Mesothelial cell of epicardium (in vitro differentiated cells): ENCODE data around the gene CCND1. TPM values are rescaled to one million over a fixed set of nuclear protein-coding genes. Genes with fewer than 3 reads are reported as not detected.

Experiments used
- DNase-seq, 2 experiments: peaks; one replicate each; pipeline ENCODE4 v3.0.0; 2021; ENCODE audit warnings: low spot score in 2 of 2; ENCODE audit not compliant: unreplicated experiment in 2 of 2
- H3K27ac Mint-ChIP-seq: 2 replicates; pipeline ENCODE4 v1.8.0; 2021; ENCODE audit warnings: mixed read lengths
- H3K27me3 Mint-ChIP-seq: 2 replicates; pipeline ENCODE4 v1.8.0; 2021; ENCODE audit warnings: low read depth, mixed read lengths
- H3K36me3 Mint-ChIP-seq: 2 replicates; pipeline ENCODE4 v1.8.0; 2021; ENCODE audit warnings: mixed read lengths
- H3K4me1 Mint-ChIP-seq: 2 replicates; pipeline ENCODE4 v1.8.0; 2021; ENCODE audit warnings: mixed read lengths
- H3K4me3 Mint-ChIP-seq: 2 replicates; pipeline ENCODE4 v1.8.0; 2021; ENCODE audit warnings: mild to moderate bottlenecking, moderate library complexity, mixed read lengths
- H3K9me3 Mint-ChIP-seq: 2 replicates; pipeline ENCODE4 v1.8.0; 2021; ENCODE audit warnings: mixed read lengths
- total RNA-seq: library from RNA; stranded (reverse); gene quantifications from 3 replicates; pipeline ENCODE4 v1.2.1, GENCODE V29; 2021
- TF ChIP-seq, protein P1 (sequence below): fragments of 200-600 bp; sonication (generic); IDR thresholded peaks from one replicate; pipeline ENCODE4 v1.5.0; 2021; ENCODE audit warnings: antibody characterized with exemption; ENCODE audit not compliant: unreplicated experiment

Gene CCND1
- total RNA-seq, 1 donor from 2014 or later: 224 TPM

- Mint-ChIP-seq H3K4me3 (no peak overlapping the region), H3K36me3 (no peaks in the 10 kb centered on the region), H3K9me3 (peaks cover 12% of the 10 kb centered on the region), H3K27me3 (no peaks in the 10 kb centered on the region), H3K4me1 (peaks cover 7% of the 10 kb centered on the region), H3K27ac (no peak overlapping the region)
- no peak for DNase-seq
- TF ChIP-seq, protein P1, sequence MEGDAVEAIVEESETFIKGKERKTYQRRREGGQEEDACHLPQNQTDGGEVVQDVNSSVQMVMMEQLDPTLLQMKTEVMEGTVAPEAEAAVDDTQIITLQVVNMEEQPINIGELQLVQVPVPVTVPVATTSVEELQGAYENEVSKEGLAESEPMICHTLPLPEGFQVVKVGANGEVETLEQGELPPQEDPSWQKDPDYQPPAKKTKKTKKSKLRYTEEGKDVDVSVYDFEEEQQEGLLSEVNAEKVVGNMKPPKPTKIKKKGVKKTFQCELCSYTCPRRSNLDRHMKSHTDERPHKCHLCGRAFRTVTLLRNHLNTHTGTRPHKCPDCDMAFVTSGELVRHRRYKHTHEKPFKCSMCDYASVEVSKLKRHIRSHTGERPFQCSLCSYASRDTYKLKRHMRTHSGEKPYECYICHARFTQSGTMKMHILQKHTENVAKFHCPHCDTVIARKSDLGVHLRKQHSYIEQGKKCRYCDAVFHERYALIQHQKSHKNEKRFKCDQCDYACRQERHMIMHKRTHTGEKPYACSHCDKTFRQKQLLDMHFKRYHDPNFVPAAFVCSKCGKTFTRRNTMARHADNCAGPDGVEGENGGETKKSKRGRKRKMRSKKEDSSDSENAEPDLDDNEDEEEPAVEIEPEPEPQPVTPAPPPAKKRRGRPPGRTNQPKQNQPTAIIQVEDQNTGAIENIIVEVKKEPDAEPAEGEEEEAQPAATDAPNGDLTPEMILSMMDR: no peak
These were observed 10.5 kb upstream of the CCND1 start for GRCh38 chr11:69630424-69630823.

DNA sequence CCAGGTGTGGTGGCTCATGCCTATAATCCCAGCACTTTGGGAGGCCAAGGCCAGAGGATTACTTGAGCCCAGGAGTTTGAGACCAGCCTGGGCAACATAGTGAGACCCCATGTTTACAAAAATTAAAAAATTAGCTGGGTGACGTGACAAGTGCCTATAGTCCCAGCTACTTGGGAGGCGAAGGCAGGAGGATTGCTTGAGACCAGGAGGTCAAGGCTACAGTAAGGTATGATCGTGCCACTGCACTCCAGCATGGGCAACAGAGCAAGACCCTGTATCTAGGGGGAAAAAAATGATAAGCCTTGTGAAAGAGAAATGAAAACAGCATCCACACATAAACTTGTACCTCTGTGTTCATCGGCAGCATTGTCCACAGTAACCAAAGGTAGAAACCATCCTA, 8.1 kb upstream of the CCND1 start:
- no peak for DNase-seq
- no peak overlapping the region for H3K27ac Mint-ChIP-seq
- H3K36me3 Mint-ChIP-seq: no peaks in the 10 kb centered on the region
- TF ChIP-seq, protein P1: no peak
- H3K9me3 Mint-ChIP-seq: peaks cover 12% of the 10 kb centered on the region
- peaks cover 26% of the 10 kb centered on the region for H3K4me1 Mint-ChIP-seq
- peaks cover 8% of the 10 kb centered on the region for H3K27me3 Mint-ChIP-seq
- no peak overlapping the region for H3K4me3 Mint-ChIP-seq

GRCh38 chr11:69634069-69634468, 6.9 kb upstream of the CCND1 start:
- Mint-ChIP-seq H3K4me3 (no peak overlapping the region), H3K36me3 (no peaks in the 10 kb centered on the region), H3K4me1 (peaks cover 30% of the 10 kb centered on the region), H3K9me3 (peaks cover 10% of the 10 kb centered on the region), H3K27me3 (peaks cover 8% of the 10 kb centered on the region), H3K27ac (no peak overlapping the region)
- TF ChIP-seq, protein P1: no peak
- DNase-seq: no peak

DNA sequence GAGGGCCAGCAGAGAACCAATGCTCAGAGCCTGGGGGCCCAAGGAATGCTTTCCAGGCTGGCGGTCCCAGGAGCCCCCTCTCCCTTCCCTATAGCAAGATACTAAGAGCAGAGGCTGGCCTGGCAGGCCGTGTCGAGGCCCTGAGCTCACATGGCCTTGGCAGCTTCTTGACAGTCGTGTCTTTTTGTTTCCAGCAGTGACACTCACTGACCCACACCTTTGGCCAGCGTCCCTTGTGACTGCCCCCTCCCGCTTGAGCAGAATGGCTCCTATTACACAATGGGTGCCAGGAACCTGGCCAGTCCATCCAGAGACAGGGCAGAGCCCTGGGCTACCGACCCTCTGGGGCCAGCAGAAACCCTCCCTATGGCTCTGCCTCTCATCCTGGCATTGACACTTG, 6.4 kb upstream of the CCND1 start:
- Mint-ChIP-seq H3K27ac (peak overlapping the region; percentile 21), H3K9me3 (peaks cover 5% of the 10 kb centered on the region), H3K27me3 (peaks cover 9% of the 10 kb centered on the region), H3K4me3 (no peak overlapping the region), H3K36me3 (no peaks in the 10 kb centered on the region), H3K4me1 (peaks cover 31% of the 10 kb centered on the region)
- DNase-seq: no peak
- TF ChIP-seq, protein P1: no peak

DNA sequence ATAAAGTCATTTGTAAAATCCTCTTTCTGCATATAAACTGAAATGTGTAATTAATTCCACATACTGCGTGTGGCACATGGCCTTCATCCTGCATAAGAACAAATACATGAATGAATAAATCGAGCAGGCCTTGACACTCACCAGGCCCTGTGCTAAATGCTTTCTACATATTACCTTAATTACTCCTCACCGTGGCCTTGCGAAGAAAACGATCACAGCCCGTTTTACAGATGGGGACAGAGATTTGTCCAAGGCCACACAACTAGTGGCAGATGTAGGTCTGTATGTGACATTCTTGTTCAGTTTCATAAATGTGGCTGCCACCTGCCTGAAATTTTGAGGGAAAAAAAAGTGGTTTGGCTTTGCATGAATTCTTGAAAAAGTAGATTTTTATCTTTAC, 5.8 kb upstream of the CCND1 start:
- H3K27ac Mint-ChIP-seq: no peak overlapping the region
- H3K36me3 Mint-ChIP-seq: no peaks in the 10 kb centered on the region
- H3K27me3 Mint-ChIP-seq: peaks cover 15% of the 10 kb centered on the region
- H3K4me3 Mint-ChIP-seq: no peak overlapping the region
- H3K4me1 Mint-ChIP-seq: peaks cover 37% of the 10 kb centered on the region
- TF ChIP-seq, protein P1: no peak
- DNase-seq: no peak
- H3K9me3 Mint-ChIP-seq: no peaks in the 10 kb centered on the region
